ENCODE data around the gene AUNIP.
A peak's percentile ranks its signal among the peaks of the same experiment; 100 is the strongest.

AUNIP gene

GRCh38 chr1:25816112-25816718 lies 43.0 kb downstream of the AUNIP start:
- H3K36me3 ChIP-seq, result peaks cover 6% of the 10 kb centered on the region
- H3K4me3 ChIP-seq (ENCODE audit: low read depth, low read length), result no peak overlapping the region
- no peak for DNase-seq
- no peak overlapping the region for H3K27ac ChIP-seq
- H3K27me3 ChIP-seq (ENCODE audit: insufficient read depth, low read depth, severe bottlenecking), result no peaks in the 10 kb centered on the region
- TF ChIP-seq CTCF (IDR thresholded peaks at IDR 0.05; ENCODE audit: low read depth, low read length), result no peak
- no peaks in the 10 kb centered on the region for H3K9me3 ChIP-seq (ENCODE audit: severe bottlenecking)

- DNase-seq, result no peak
- no peak for TF ChIP-seq CTCF (IDR thresholded peaks at IDR 0.05; ENCODE audit: low read depth, low read length)
- Histone ChIP-seq H3K4me3 (ENCODE audit: low read depth, low read length) (no peak overlapping the region), H3K27me3 (ENCODE audit: insufficient read depth, low read depth, severe bottlenecking) (no peaks in the 10 kb centered on the region), H3K27ac (no peak overlapping the region), H3K9me3 (ENCODE audit: severe bottlenecking) (no peaks in the 10 kb centered on the region), H3K36me3 (peaks cover 7% of the 10 kb centered on the region)
These were observed 43.8 kb downstream of the AUNIP start for GRCh38 chr1:25815208-25816111.

GRCh38 chr1:25814549-25815087 lies 44.6 kb downstream of the AUNIP start:
- Histone ChIP-seq H3K36me3 (peaks cover 15% of the 10 kb centered on the region), H3K27me3 (ENCODE audit: insufficient read depth, low read depth, severe bottlenecking) (no peaks in the 10 kb centered on the region), H3K27ac (no peak overlapping the region), H3K9me3 (ENCODE audit: severe bottlenecking) (no peaks in the 10 kb centered on the region), H3K4me3 (ENCODE audit: low read depth, low read length) (no peak overlapping the region)
- no peak for DNase-seq
- TF ChIP-seq CTCF (IDR thresholded peaks at IDR 0.05; ENCODE audit: low read depth, low read length), result no peak

GRCh38 chr1:25813734-25814471 lies 45.4 kb downstream of the AUNIP start:
- Histone ChIP-seq H3K4me3 (ENCODE audit: low read depth, low read length) (no peak overlapping the region), H3K27me3 (ENCODE audit: insufficient read depth, low read depth, severe bottlenecking) (no peaks in the 10 kb centered on the region), H3K9me3 (ENCODE audit: severe bottlenecking) (no peaks in the 10 kb centered on the region), H3K27ac (no peak overlapping the region), H3K36me3 (peaks cover 19% of the 10 kb centered on the region)
- TF ChIP-seq CTCF (IDR thresholded peaks at IDR 0.05; ENCODE audit: low read depth, low read length), result peak; percentile 26; the same call in 1 of the 2 replicates
- no peak for DNase-seq

GRCh38 chr1:25813071-25813733 lies 46.1 kb downstream of the AUNIP start:
- peaks cover 20% of the 10 kb centered on the region for H3K36me3 ChIP-seq
- no peak for DNase-seq
- no peak overlapping the region for H3K27ac ChIP-seq
- no peaks in the 10 kb centered on the region for H3K9me3 ChIP-seq (ENCODE audit: severe bottlenecking)
- H3K4me3 ChIP-seq (ENCODE audit: low read depth, low read length), result no peak overlapping the region
- no peak for TF ChIP-seq CTCF (IDR thresholded peaks at IDR 0.05; ENCODE audit: low read depth, low read length)
- H3K27me3 ChIP-seq (ENCODE audit: insufficient read depth, low read depth, severe bottlenecking), result no peaks in the 10 kb centered on the region
